GM23338 (cell line): ENCODE data around the gene SH2D3C. TPM values are rescaled to one million over a fixed set of nuclear protein-coding genes. Genes with fewer than 3 reads are reported as not detected.

Source experiments
- ATAC-seq: fragments of 200-7000 bp; cut with Tn5 transposase; 3 replicates; pipeline ENCODE4 v1.9.1; 2020
- DNase-seq: peaks from one replicate; pipeline ENCODE4 v3.0.0-alpha.2; 2015; ENCODE audit warnings: low spot score
- H2AFZ ChIP-seq: fragments of 200-600 bp; sonication (generic); 2 replicates; pipeline ENCODE4 v1.8.0; 2016; ENCODE audit warnings: antibody characterized with exemption, mild to moderate bottlenecking, moderate library complexity
- H3F3A ChIP-seq: fragments of 200-600 bp; sonication (generic); replicated peaks from 2 replicates; pipeline ENCODE4 v1.8.0; 2017; ENCODE audit warnings: antibody characterized with exemption, mixed run types, low read depth
- H3K27ac ChIP-seq: fragments of 200-600 bp; sonication (generic); 2 replicates; pipeline ENCODE4 v1.6.1; 2016; ENCODE audit warnings: low read depth
- H3K27me3 ChIP-seq: fragments of 200-600 bp; sonication (generic); 2 replicates; pipeline ENCODE4 v1.8.0; 2016; ENCODE audit warnings: mild to moderate bottlenecking, mixed run types, moderate library complexity; ENCODE audit not compliant: insufficient read depth
- H3K36me3 ChIP-seq: fragments of 200-600 bp; sonication (generic); 2 replicates; pipeline ENCODE4 v1.8.0; 2016; ENCODE audit warnings: mild to moderate bottlenecking; ENCODE audit not compliant: insufficient read depth
- H3K4me1 ChIP-seq: fragments of 200-600 bp; sonication (generic); 2 replicates; pipeline ENCODE4 v1.8.0; 2016; ENCODE audit warnings: mild to moderate bottlenecking, moderate library complexity; ENCODE audit not compliant: insufficient read depth
- H3K4me2 ChIP-seq: fragments of 200-600 bp; sonication (generic); 2 replicates; pipeline ENCODE4 v1.7.1; 2017; ENCODE audit warnings: mixed run types
- H3K4me3 ChIP-seq: fragments of 200-600 bp; sonication (generic); 2 replicates; pipeline ENCODE4 v1.6.1; 2016; ENCODE audit warnings: mixed run types
- H3K79me2 ChIP-seq: fragments of 200-600 bp; sonication (generic); replicated peaks from 2 replicates; pipeline ENCODE4 v1.8.0; 2017; ENCODE audit warnings: mild to moderate bottlenecking; ENCODE audit not compliant: insufficient read depth
- H3K9me2 ChIP-seq: fragments of 200-600 bp; sonication (generic); 2 replicates; pipeline ENCODE4 v1.8.0; 2017; ENCODE audit not compliant: insufficient read depth
- H4K20me1 ChIP-seq: fragments of 200-600 bp; sonication (generic); replicated peaks from 2 replicates; pipeline ENCODE4 v1.8.0; 2017; ENCODE audit warnings: mild to moderate bottlenecking; ENCODE audit not compliant: insufficient read depth
- H3K27ac Mint-ChIP-seq: 2 replicates; pipeline ENCODE4 v1.8.0; 2020; ENCODE audit warnings: inconsistent platforms, mild to moderate bottlenecking, moderate library complexity, mixed read lengths
- H3K27me3 Mint-ChIP-seq: 3 replicates; pipeline ENCODE4 v1.8.0; 2022; ENCODE audit warnings: low read depth, mild to moderate bottlenecking, moderate library complexity, mixed read lengths, inconsistent platforms; ENCODE audit not compliant: insufficient read depth, poor library complexity
- H3K36me3 Mint-ChIP-seq: 3 replicates; pipeline ENCODE4 v1.8.0; 2021; ENCODE audit warnings: low read depth, mild to moderate bottlenecking, inconsistent platforms, moderate library complexity, mixed read lengths
- H3K4me1 Mint-ChIP-seq: 3 replicates; pipeline ENCODE4 v1.8.0; 2020; ENCODE audit warnings: mild to moderate bottlenecking, inconsistent platforms, mixed read lengths
- H3K4me3 Mint-ChIP-seq: 3 replicates; pipeline ENCODE4 v1.8.0; 2021; ENCODE audit warnings: moderate library complexity, mild to moderate bottlenecking, inconsistent platforms, mixed read lengths
- H3K9me3 Mint-ChIP-seq: 3 replicates; pipeline ENCODE4 v1.8.0; 2020; ENCODE audit warnings: moderate library complexity, mild to moderate bottlenecking, inconsistent platforms, mixed read lengths
- CREB1 ChIP-seq: fragments of 250-450 bp; sonication (Bioruptor Pico); IDR thresholded peaks from 2 replicates; pipeline ENCODE4 v1.5.0; 2020; ENCODE audit warnings: low read depth, mild to moderate bottlenecking, moderate library complexity
- CTCF ChIP-seq, 2 experiments: fragments of 200-600 bp in 1 of 2; sonication (generic) in 1 of 2; conservative IDR thresholded peaks; 2 replicates each; pipeline versions ENCODE4 v1.5.1 to v1.6.1; 2016 to 2017; ENCODE audit warnings: antibody characterized with exemption in 2 of 2, low read depth in 2 of 2, mild to moderate bottlenecking in 2 of 2, moderate library complexity in 1 of 2
- EZH2 ChIP-seq: fragments of 200-600 bp; sonication (generic); IDR thresholded peaks from one replicate; pipeline ENCODE4 v1.8.0; 2017; ENCODE audit warnings: antibody characterized with exemption, mild to moderate bottlenecking, low read depth; ENCODE audit not compliant: unreplicated experiment
- EZH2phosphoT487 ChIP-seq: fragments of 200-600 bp; sonication (generic); IDR thresholded peaks from one replicate; pipeline ENCODE4 v1.8.1; 2018; ENCODE audit warnings: antibody characterized with exemption; ENCODE audit not compliant: unreplicated experiment
- JUNB ChIP-seq: IDR thresholded peaks from one replicate; pipeline ENCODE4 v1.6.1; 2016; ENCODE audit warnings: antibody characterized with exemption; ENCODE audit not compliant: unreplicated experiment
- NANOG ChIP-seq: IDR thresholded peaks from 2 replicates; pipeline ENCODE4 v1.6.1; 2016; ENCODE audit warnings: antibody characterized with exemption, borderline replicate concordance
- POLR2AphosphoS5 ChIP-seq: IDR thresholded peaks from 2 replicates; pipeline ENCODE4 v1.6.1; 2016; ENCODE audit warnings: antibody characterized with exemption, low read depth
- STAT1 ChIP-seq: IDR thresholded peaks from one replicate; pipeline ENCODE4 v1.6.1; 2016; ENCODE audit warnings: antibody characterized with exemption; ENCODE audit not compliant: unreplicated experiment
- ZNF114 ChIP-seq: fragments of 250-450 bp; sonication (Bioruptor Pico); IDR thresholded peaks from 2 replicates; pipeline ENCODE4 v1.5.0; 2020; ENCODE audit warnings: mild to moderate bottlenecking, moderate library complexity
- ZNF331 ChIP-seq: fragments of 250-450 bp; sonication (Bioruptor Pico); IDR thresholded peaks from 2 replicates; pipeline ENCODE4 v1.5.0; 2020; ENCODE audit warnings: low read depth, mild to moderate bottlenecking, moderate library complexity
- ZNF462 ChIP-seq: fragments of 250-450 bp; sonication (Bioruptor Pico); IDR thresholded peaks from 2 replicates; pipeline ENCODE4 v1.5.0; 2020; ENCODE audit warnings: mild to moderate bottlenecking, moderate library complexity
- polyA plus RNA-seq: library from polyadenylated mRNA; unstranded; fragments of >200 nt; fragmentation: Nextera tagmentation; extraction: Ambion mirVana; gene quantifications from 2 replicates; pipeline ENCODE4 v1.2.1, GENCODE V29; 2016
- total RNA-seq: library from RNA; depleted of rRNA; stranded (reverse); fragments of >200 nt; shearing (Covaris generic); gene quantifications from 2 replicates; pipeline ENCODE4 v1.2.3, GENCODE V29; 2014
- TF ChIP-seq, protein P1 (sequence below): IDR thresholded peaks from 2 replicates; pipeline ENCODE4 v1.6.1; 2016; ENCODE audit warnings: antibody characterized with exemption
- TF ChIP-seq, protein P2 (sequence below): IDR thresholded peaks from one replicate; pipeline ENCODE4 v1.6.1; 2018; ENCODE audit warnings: antibody characterized with exemption; ENCODE audit not compliant: unreplicated experiment

The SH2D3C gene
- total and polyA plus RNA-seq, 2 experiments from 2014 or later: 4.2 to 4.5 TPM

GRCh38 chr9:127728808-127729207 is 49.7 kb downstream of the SH2D3C start:
- H3K9me3 Mint-ChIP-seq: no peaks in the 10 kb centered on the region
- peaks cover 7% of the 10 kb centered on the region for H3K4me1 ChIP-seq
- H3K27me3 ChIP-seq: no peaks in the 10 kb centered on the region
- no peaks in the 10 kb centered on the region for H3F3A ChIP-seq
- H2AFZ ChIP-seq: no peak overlapping the region
- peaks cover 12% of the 10 kb centered on the region for H3K4me1 Mint-ChIP-seq
- no peak overlapping the region for H3K4me2 ChIP-seq
- no peaks in the 10 kb centered on the region for H3K36me3 ChIP-seq
- H3K27ac Mint-ChIP-seq: no peak overlapping the region
- H3K9me2 ChIP-seq: no peaks in the 10 kb centered on the region
- DNase-seq: no peak
- H3K79me2 ChIP-seq: no peaks in the 10 kb centered on the region
- H3K27me3 Mint-ChIP-seq: peaks cover 8% of the 10 kb centered on the region
- no peak for ATAC-seq
- no peak overlapping the region for H3K4me3 Mint-ChIP-seq
- no peaks in the 10 kb centered on the region for H3K36me3 Mint-ChIP-seq
- no peak overlapping the region for H3K4me3 ChIP-seq
- TF ChIP-seq POLR2AphosphoS5 (no peak), EZH2 (no peak), CREB1 (no peak), JUNB (no peak), ZNF462 (no peak), EZH2phosphoT487 (no peak), ZNF114 (CRISPR knock-in tag) (no peak), STAT1 (no peak), ZNF331 (no peak), CTCF (conservative IDR thresholded peaks at IDR 0.05; ENCODE audit: low read depth in 2 of 2) (no peak), NANOG (no peak)
- TF ChIP-seq, protein P1, sequence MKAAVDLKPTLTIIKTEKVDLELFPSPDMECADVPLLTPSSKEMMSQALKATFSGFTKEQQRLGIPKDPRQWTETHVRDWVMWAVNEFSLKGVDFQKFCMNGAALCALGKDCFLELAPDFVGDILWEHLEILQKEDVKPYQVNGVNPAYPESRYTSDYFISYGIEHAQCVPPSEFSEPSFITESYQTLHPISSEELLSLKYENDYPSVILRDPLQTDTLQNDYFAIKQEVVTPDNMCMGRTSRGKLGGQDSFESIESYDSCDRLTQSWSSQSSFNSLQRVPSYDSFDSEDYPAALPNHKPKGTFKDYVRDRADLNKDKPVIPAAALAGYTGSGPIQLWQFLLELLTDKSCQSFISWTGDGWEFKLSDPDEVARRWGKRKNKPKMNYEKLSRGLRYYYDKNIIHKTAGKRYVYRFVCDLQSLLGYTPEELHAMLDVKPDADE: no peak
- TF ChIP-seq, protein P2, sequence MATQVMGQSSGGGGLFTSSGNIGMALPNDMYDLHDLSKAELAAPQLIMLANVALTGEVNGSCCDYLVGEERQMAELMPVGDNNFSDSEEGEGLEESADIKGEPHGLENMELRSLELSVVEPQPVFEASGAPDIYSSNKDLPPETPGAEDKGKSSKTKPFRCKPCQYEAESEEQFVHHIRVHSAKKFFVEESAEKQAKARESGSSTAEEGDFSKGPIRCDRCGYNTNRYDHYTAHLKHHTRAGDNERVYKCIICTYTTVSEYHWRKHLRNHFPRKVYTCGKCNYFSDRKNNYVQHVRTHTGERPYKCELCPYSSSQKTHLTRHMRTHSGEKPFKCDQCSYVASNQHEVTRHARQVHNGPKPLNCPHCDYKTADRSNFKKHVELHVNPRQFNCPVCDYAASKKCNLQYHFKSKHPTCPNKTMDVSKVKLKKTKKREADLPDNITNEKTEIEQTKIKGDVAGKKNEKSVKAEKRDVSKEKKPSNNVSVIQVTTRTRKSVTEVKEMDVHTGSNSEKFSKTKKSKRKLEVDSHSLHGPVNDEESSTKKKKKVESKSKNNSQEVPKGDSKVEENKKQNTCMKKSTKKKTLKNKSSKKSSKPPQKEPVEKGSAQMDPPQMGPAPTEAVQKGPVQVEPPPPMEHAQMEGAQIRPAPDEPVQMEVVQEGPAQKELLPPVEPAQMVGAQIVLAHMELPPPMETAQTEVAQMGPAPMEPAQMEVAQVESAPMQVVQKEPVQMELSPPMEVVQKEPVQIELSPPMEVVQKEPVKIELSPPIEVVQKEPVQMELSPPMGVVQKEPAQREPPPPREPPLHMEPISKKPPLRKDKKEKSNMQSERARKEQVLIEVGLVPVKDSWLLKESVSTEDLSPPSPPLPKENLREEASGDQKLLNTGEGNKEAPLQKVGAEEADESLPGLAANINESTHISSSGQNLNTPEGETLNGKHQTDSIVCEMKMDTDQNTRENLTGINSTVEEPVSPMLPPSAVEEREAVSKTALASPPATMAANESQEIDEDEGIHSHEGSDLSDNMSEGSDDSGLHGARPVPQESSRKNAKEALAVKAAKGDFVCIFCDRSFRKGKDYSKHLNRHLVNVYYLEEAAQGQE: no peak
- H3K27ac ChIP-seq: no peak overlapping the region
- no peaks in the 10 kb centered on the region for H4K20me1 ChIP-seq
